Muscle of back (tissue), 11 donors: ENCODE results near the gene ZNF207. TPM values are rescaled to one million over a fixed set of nuclear protein-coding genes. Genes with fewer than 3 reads are reported as not detected.
A peak's percentile ranks its signal among the peaks of the same experiment; 100 is the strongest.
"Not testable (repeated sequence)": the region's sequence is repeated elsewhere in the genome, so short reads cannot be mapped to it uniquely, and the experiment has no call there.

ENCODE experiments used
- DNase-seq, 3 donors: peaks; one replicate each; pipeline versions ENCODE4 v3.0.0 to v3.0.0-alpha.2; 2013
- polyA plus RNA-seq, 10 donors: library from polyadenylated mRNA; unstranded; fragments of 120-200 nt; gene quantifications; one replicate each; pipeline ENCODE4 v1.2.1, GENCODE V29; 2013; ENCODE audit not compliant: insufficient read length in 10 of 10

ZNF207 gene
- polyA plus RNA-seq, 10 donors: 90.7 to 165 (median 124) TPM

GRCh38 chr17:32331243-32332040 is 18.5 kb upstream of the ZNF207 start:
- no peak for DNase-seq

- DNase-seq: no peak
These were observed 16.8 kb upstream of the ZNF207 start for GRCh38 chr17:32333187-32333586.

GRCh38 chr17:32335046-32335445 is 14.9 kb upstream of the ZNF207 start:
- no peak for DNase-seq

GRCh38 chr17:32335687-32336086 is 14.3 kb upstream of the ZNF207 start:
- peak in 1 of 3 donors; percentile 41 for DNase-seq

- peak in 1 of 3 donors; percentile 78 for DNase-seq
These were observed 8.7 kb upstream of the ZNF207 start for GRCh38 chr17:32341141-32341856.

- DNase-seq: peak; percentile 73 to 92 (median 84)
These were observed 7.9 kb upstream of the ZNF207 start, which contains the start of gene C17orf75 for GRCh38 chr17:32341857-32342602. Gene C17orf75 (minus strand): TSS chr17:32342173. CDS start chr17:32342139, 34 bp downstream.

GRCh38 chr17:32342603-32343325 is 7.2 kb upstream of the ZNF207 start:
- DNase-seq: no peak

- no peak for DNase-seq
These were observed 3.9 kb upstream of the ZNF207 start for GRCh38 chr17:32345951-32346600.

GRCh38 chr17:32348483-32348800 is 1.5 kb upstream of the ZNF207 start:
- DNase-seq: no peak

- DNase-seq: peak in 1 of 3 donors; percentile 26
These were observed 479 bp upstream of the ZNF207 start for GRCh38 chr17:32349503-32349853.

- peak; percentile 51 to 83 (median 67) for DNase-seq
These were observed 885 bp downstream of the ZNF207 start for GRCh38 chr17:32350666-32351418.

GRCh38 chr17:32352734-32353133 is 2.8 kb downstream of the ZNF207 start:
- not testable (repeated sequence) for DNase-seq

GRCh38 chr17:32355649-32356377 is 5.9 kb downstream of the ZNF207 start:
- DNase-seq: no peak

- no peak for DNase-seq
These were observed 6.4 kb downstream of the ZNF207 start for GRCh38 chr17:32356378-32356743.

GRCh38 chr17:32356750-32357149 is 6.8 kb downstream of the ZNF207 start:
- DNase-seq: no peak

- DNase-seq: no peak
These were observed 7.7 kb downstream of the ZNF207 start for GRCh38 chr17:32357615-32358014.

- DNase-seq: no peak
These were observed 11.3 kb downstream of the ZNF207 start for GRCh38 chr17:32361270-32361669.

- DNase-seq: no peak
These were observed 20.5 kb downstream of the ZNF207 start for GRCh38 chr17:32370426-32370825.

- no peak for DNase-seq
These were observed 32.7 kb downstream of the ZNF207 start for GRCh38 chr17:32382526-32383223.
